BLaER1 (cell line): ENCODE results near the gene PRICKLE2.

ENCODE experiments used
- H3K27ac ChIP-seq: shearing (Covaris generic); formaldehyde crosslinking; 2 replicates; pipeline ENCODE4 v1.8.1; 2022
- H3K27me3 ChIP-seq: shearing (Covaris generic); formaldehyde crosslinking; 2 replicates; pipeline ENCODE4 v1.8.1; 2022
- H3K36me3 ChIP-seq: shearing (Covaris generic); formaldehyde crosslinking; 2 replicates; pipeline ENCODE4 v1.8.1; 2022
- H3K4me1 ChIP-seq: shearing (Covaris generic); formaldehyde crosslinking; 2 replicates; pipeline ENCODE4 v1.8.1; 2022
- H3K4me2 ChIP-seq: shearing (Covaris generic); formaldehyde crosslinking; 2 replicates; pipeline ENCODE4 v1.8.1; 2022
- H3K4me3 ChIP-seq: shearing (Covaris generic); formaldehyde crosslinking; 2 replicates; pipeline ENCODE4 v1.8.1; 2022
- H3K9ac ChIP-seq: shearing (Covaris generic); formaldehyde crosslinking; 2 replicates; pipeline ENCODE4 v1.8.1; 2022
- H3K9me3 ChIP-seq: shearing (Covaris generic); formaldehyde crosslinking; 2 replicates; pipeline ENCODE4 v1.8.1; 2022
- H4K20me1 ChIP-seq: shearing (Covaris generic); formaldehyde crosslinking; 2 replicates; pipeline ENCODE4 v1.8.1; 2022
- Cebpa-rat ChIP-seq: shearing (Covaris generic); IDR thresholded peaks from 2 replicates; pipeline ENCODE4 v1.8.1; 2022

Gene PRICKLE2

GRCh38 chr3:64253689-64254088 lies 28.4 kb upstream of the PRICKLE2 start:
- TF ChIP-seq Cebpa-rat, result no peak
- Histone ChIP-seq H3K36me3 (no peaks in the 10 kb centered on the region), H3K4me3 (no peak overlapping the region), H3K27ac (no peak overlapping the region), H3K9ac (no peak overlapping the region), H3K4me2 (no peak overlapping the region), H4K20me1 (no peaks in the 10 kb centered on the region), H3K9me3 (no peaks in the 10 kb centered on the region), H3K27me3 (no peaks in the 10 kb centered on the region), H3K4me1 (no peaks in the 10 kb centered on the region)

GRCh38 chr3:64251019-64251418 lies 25.8 kb upstream of the PRICKLE2 start:
- Histone ChIP-seq H4K20me1 (no peaks in the 10 kb centered on the region), H3K4me1 (no peaks in the 10 kb centered on the region), H3K9ac (no peak overlapping the region), H3K9me3 (no peaks in the 10 kb centered on the region), H3K27me3 (no peaks in the 10 kb centered on the region), H3K4me3 (no peak overlapping the region), H3K4me2 (no peak overlapping the region), H3K36me3 (no peaks in the 10 kb centered on the region), H3K27ac (no peak overlapping the region)
- TF ChIP-seq Cebpa-rat, result no peak

- no peaks in the 10 kb centered on the region for H3K27me3 ChIP-seq
- TF ChIP-seq Cebpa-rat, result no peak
- no peaks in the 10 kb centered on the region for H3K9me3 ChIP-seq
- no peak overlapping the region for H3K9ac ChIP-seq
- H4K20me1 ChIP-seq, result no peaks in the 10 kb centered on the region
- no peaks in the 10 kb centered on the region for H3K4me1 ChIP-seq
- no peaks in the 10 kb centered on the region for H3K36me3 ChIP-seq
- no peak overlapping the region for H3K4me3 ChIP-seq
- H3K4me2 ChIP-seq, result no peak overlapping the region
- no peak overlapping the region for H3K27ac ChIP-seq
Measured at GRCh38 chr3:64247991-64248646, 22.9 kb upstream of the PRICKLE2 start.

DNA sequence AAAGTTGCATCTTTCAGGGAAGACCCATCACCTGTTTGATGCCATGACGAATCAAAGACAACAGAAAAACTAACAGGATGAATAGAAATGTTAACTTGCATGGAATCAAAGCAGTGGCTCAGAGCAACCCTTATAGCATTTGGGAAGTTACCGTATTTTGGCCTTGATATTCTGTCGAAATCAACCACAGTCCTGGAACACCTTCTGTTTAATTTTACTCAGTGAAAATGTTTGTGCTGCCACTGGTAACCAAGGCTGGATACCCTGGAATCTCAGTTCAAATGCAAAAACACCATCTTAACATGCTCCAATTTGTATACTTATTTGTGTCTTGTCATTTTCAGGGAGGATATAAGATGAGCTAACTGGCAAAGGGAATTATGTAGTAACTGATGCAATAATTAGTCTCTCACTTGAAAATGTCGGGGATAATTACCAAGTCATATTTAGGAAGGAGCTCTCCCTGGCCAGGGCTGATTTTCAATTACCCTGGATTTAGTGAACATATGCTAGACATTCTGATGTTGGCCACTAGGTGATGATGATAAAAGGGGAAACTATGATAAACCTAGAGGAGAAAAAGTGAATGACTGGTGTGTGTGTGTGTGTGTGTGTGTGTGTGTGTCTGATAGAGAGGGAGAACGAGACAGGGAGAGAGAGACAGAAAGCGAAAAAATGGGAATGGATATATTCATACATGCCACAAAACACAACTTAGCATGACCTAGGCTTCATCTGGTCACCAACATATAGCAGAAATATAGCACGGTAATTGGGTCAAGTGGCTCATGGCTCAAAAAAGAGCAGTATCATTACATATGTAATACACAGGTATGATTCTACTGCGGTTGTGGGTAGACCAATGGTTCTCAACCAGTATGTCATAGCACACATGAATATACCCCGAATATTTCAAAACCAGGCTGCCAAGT lies 19.0 kb upstream of the PRICKLE2 start:
- Histone ChIP-seq H3K27ac (no peak overlapping the region), H3K36me3 (no peaks in the 10 kb centered on the region), H3K4me3 (no peak overlapping the region), H3K9me3 (no peaks in the 10 kb centered on the region), H3K27me3 (no peaks in the 10 kb centered on the region), H3K4me1 (no peaks in the 10 kb centered on the region), H3K4me2 (no peak overlapping the region), H3K9ac (no peak overlapping the region), H4K20me1 (no peaks in the 10 kb centered on the region)
- TF ChIP-seq Cebpa-rat, result no peak

GRCh38 chr3:64242435-64242834 lies 17.2 kb upstream of the PRICKLE2 start:
- H4K20me1 ChIP-seq, result no peaks in the 10 kb centered on the region
- peaks cover 7% of the 10 kb centered on the region for H3K9me3 ChIP-seq
- H3K4me2 ChIP-seq, result no peak overlapping the region
- no peak overlapping the region for H3K4me3 ChIP-seq
- H3K27ac ChIP-seq, result no peak overlapping the region
- no peak overlapping the region for H3K9ac ChIP-seq
- TF ChIP-seq Cebpa-rat, result no peak
- no peaks in the 10 kb centered on the region for H3K27me3 ChIP-seq
- no peaks in the 10 kb centered on the region for H3K4me1 ChIP-seq
- H3K36me3 ChIP-seq, result no peaks in the 10 kb centered on the region

- Histone ChIP-seq H3K9ac (no peak overlapping the region), H3K9me3 (peaks cover 21% of the 10 kb centered on the region), H3K4me2 (no peak overlapping the region), H4K20me1 (no peaks in the 10 kb centered on the region), H3K36me3 (no peaks in the 10 kb centered on the region), H3K27me3 (no peaks in the 10 kb centered on the region), H3K4me1 (no peaks in the 10 kb centered on the region), H3K4me3 (no peak overlapping the region), H3K27ac (no peak overlapping the region)
- no peak for TF ChIP-seq Cebpa-rat
Measured at GRCh38 chr3:64240959-64241358, 15.7 kb upstream of the PRICKLE2 start.

GRCh38 chr3:64240396-64240795 lies 15.1 kb upstream of the PRICKLE2 start:
- TF ChIP-seq Cebpa-rat, result no peak
- H3K36me3 ChIP-seq, result no peaks in the 10 kb centered on the region
- no peaks in the 10 kb centered on the region for H3K4me1 ChIP-seq
- H3K27ac ChIP-seq, result no peak overlapping the region
- H3K4me2 ChIP-seq, result no peak overlapping the region
- H3K4me3 ChIP-seq, result no peak overlapping the region
- H3K9me3 ChIP-seq, result peaks cover 21% of the 10 kb centered on the region
- no peak overlapping the region for H3K9ac ChIP-seq
- no peaks in the 10 kb centered on the region for H3K27me3 ChIP-seq
- H4K20me1 ChIP-seq, result no peaks in the 10 kb centered on the region

DNA sequence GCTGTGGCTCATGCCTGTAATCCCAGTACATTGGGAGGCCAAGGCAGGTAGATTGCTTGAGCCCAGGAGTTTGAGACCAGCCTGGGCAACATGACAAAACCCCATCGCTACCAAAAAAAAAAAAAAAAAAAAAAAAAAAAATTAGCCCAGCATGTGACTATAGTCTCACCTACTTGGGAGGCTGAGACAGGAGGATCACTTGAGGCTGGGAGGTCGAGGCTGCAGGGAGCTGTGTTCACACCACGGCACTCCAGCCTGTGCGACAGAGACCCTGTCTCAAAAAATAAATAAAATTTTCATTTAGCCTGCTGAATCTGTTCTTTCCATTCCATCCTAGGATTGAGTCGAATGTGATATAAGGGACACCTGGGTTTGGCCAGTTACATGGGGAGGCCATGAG lies 14.6 kb upstream of the PRICKLE2 start:
- H3K9me3 ChIP-seq, result peaks cover 21% of the 10 kb centered on the region
- H3K36me3 ChIP-seq, result no peaks in the 10 kb centered on the region
- TF ChIP-seq Cebpa-rat, result no peak
- no peak overlapping the region for H3K4me2 ChIP-seq
- H3K4me1 ChIP-seq, result no peaks in the 10 kb centered on the region
- H3K27ac ChIP-seq, result no peak overlapping the region
- H3K27me3 ChIP-seq, result no peaks in the 10 kb centered on the region
- H3K4me3 ChIP-seq, result no peak overlapping the region
- H4K20me1 ChIP-seq, result no peaks in the 10 kb centered on the region
- H3K9ac ChIP-seq, result no peak overlapping the region

- no peak for TF ChIP-seq Cebpa-rat
Measured at GRCh38 chr3:64238971-64239667, 13.9 kb upstream of the PRICKLE2 start.

DNA sequence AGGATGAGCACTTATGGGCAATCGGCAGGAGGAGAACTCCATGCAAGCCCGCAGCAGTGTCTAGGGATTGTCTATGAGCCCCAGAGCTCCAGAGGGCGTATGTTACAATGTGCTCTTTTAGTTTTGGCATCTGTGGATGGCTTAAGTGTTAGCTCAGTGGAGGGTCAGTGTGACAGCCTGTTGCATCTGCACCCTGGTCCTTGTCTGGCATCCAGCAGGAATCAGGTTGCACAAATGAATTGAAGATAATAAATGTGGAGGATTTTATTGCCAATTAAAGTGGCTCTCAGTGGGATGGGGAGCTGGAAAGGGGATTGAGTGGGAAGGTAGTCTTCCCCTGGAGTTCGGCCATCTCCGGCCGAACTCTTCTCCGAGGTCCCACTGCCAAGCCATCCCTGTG lies 11.8 kb upstream of the PRICKLE2 start:
- no peaks in the 10 kb centered on the region for H3K36me3 ChIP-seq
- H3K4me1 ChIP-seq, result no peaks in the 10 kb centered on the region
- H4K20me1 ChIP-seq, result no peaks in the 10 kb centered on the region
- no peak overlapping the region for H3K27ac ChIP-seq
- H3K4me3 ChIP-seq, result no peak overlapping the region
- no peak overlapping the region for H3K9ac ChIP-seq
- H3K9me3 ChIP-seq, result peaks cover 21% of the 10 kb centered on the region
- H3K4me2 ChIP-seq, result no peak overlapping the region
- H3K27me3 ChIP-seq, result no peaks in the 10 kb centered on the region
- TF ChIP-seq Cebpa-rat, result no peak

More at GRCh38 chr3:64238971-64239667, 13.9 kb upstream of the PRICKLE2 start:
- H4K20me1 ChIP-seq, result no peaks in the 10 kb centered on the region
- no peaks in the 10 kb centered on the region for H3K36me3 ChIP-seq
- no peak overlapping the region for H3K4me2 ChIP-seq
- H3K9ac ChIP-seq, result no peak overlapping the region
- no peaks in the 10 kb centered on the region for H3K27me3 ChIP-seq
- H3K9me3 ChIP-seq, result peaks cover 21% of the 10 kb centered on the region
- H3K4me3 ChIP-seq, result no peak overlapping the region
- H3K27ac ChIP-seq, result no peak overlapping the region
- no peaks in the 10 kb centered on the region for H3K4me1 ChIP-seq
